HEK293 (cell line): Measurements from ENCODE around the gene CENPM.

Experiments
- CTCF ChIA-PET: fragments of 350-600 bp; formaldehyde crosslinking; extraction: SDS; loops from one replicate; lab custom pipeline; 2021; ENCODE audit warnings: antibody characterized with exemption; lab: Yijun Ruan, JAX
- POLR2A ChIA-PET: fragments of 300-600 bp; formaldehyde crosslinking; extraction: SDS; loops from one replicate; lab custom pipeline; 2020; ENCODE audit warnings: antibody characterized with exemption, inconsistent platforms; lab: Yijun Ruan, JAX
- H3K27ac ChIP-seq: fragments of 200-500 bp; sonication (Bioruptor generic); 2 replicates; pipeline ENCODE4 v1.5.1; 2014; ENCODE audit warnings: low read depth, low read length, control low read depth, inconsistent platforms; ENCODE audit errors: extremely low read depth
- H3K36me3 ChIP-seq, 2 experiments: fragments of 200-500 bp in 1 of 2; sonication (Bioruptor generic) in 1 of 2; 1 replicate in 1 of 2; 2 replicates in 1 of 2; pipeline ENCODE4 v1.5.1; 2014 to 2017; ENCODE audit warnings: inconsistent platforms in 2 of 2, low read length in 2 of 2; ENCODE audit not compliant: control insufficient read depth in 2 of 2, insufficient read depth in 1 of 2
- H3K4me1 ChIP-seq: fragments of 200-500 bp; sonication (Bioruptor generic); 2 replicates; pipeline ENCODE4 v1.5.1; 2014; ENCODE audit warnings: mild to moderate bottlenecking, low read length, inconsistent platforms; ENCODE audit not compliant: control insufficient read depth, insufficient read depth
- H3K4me3 ChIP-seq: 2 replicates; pipeline ENCODE4 v1.5.1; 2011; ENCODE audit warnings: low read depth, mild to moderate bottlenecking, control low read depth, low read length, moderate library complexity
- H3K9me3 ChIP-seq: fragments of 200-500 bp; sonication (Bioruptor generic); 2 replicates; pipeline ENCODE4 v1.5.1; 2014; ENCODE audit warnings: low read depth, low read length, inconsistent platforms; ENCODE audit not compliant: control insufficient read depth, insufficient read depth
- MEIS1 ChIP-seq: sonication (generic); formaldehyde crosslinking; IDR thresholded peaks from 2 replicates; pipeline ENCODE4 v1.8.1; 2022; ENCODE audit warnings: missing genetic modification reagents, mild to moderate bottlenecking, borderline replicate concordance
- PRDM10 ChIP-seq: fragments of 450-650 bp; formaldehyde crosslinking; IDR thresholded peaks from 2 replicates; pipeline ENCODE4 v1.5.1; 2016; ENCODE audit warnings: missing biosample characterization, missing genetic modification characterization
- REPIN1 ChIP-seq: fragments of 450-650 bp; formaldehyde crosslinking; IDR thresholded peaks from 2 replicates; pipeline ENCODE4 v1.5.1; 2017; ENCODE audit warnings: missing biosample characterization, missing genetic modification characterization, low read depth
- ZBTB17 ChIP-seq: fragments of 450-650 bp; formaldehyde crosslinking; IDR thresholded peaks from 2 replicates; pipeline ENCODE4 v1.5.1; 2016; ENCODE audit warnings: missing biosample characterization, missing genetic modification characterization
- ZBTB48 ChIP-seq: fragments of 450-650 bp; formaldehyde crosslinking; IDR thresholded peaks from 2 replicates; pipeline ENCODE4 v1.5.1; 2016; ENCODE audit warnings: missing biosample characterization, missing genetic modification characterization
- ZBTB8A ChIP-seq: fragments of 450-650 bp; formaldehyde crosslinking; IDR thresholded peaks from 2 replicates; pipeline ENCODE4 v1.5.1; 2016; ENCODE audit warnings: missing biosample characterization, missing genetic modification characterization
- ZNF10 ChIP-seq: fragments of 450-650 bp; formaldehyde crosslinking; IDR thresholded peaks from 2 replicates; pipeline ENCODE4 v1.5.1; 2017; ENCODE audit warnings: missing biosample characterization, missing genetic modification characterization
- ZNF121 ChIP-seq: fragments of 450-650 bp; formaldehyde crosslinking; IDR thresholded peaks from 2 replicates; pipeline ENCODE4 v1.5.1; 2016; ENCODE audit warnings: missing biosample characterization, missing genetic modification characterization
- ZNF138 ChIP-seq: fragments of 450-650 bp; formaldehyde crosslinking; IDR thresholded peaks from 2 replicates; pipeline ENCODE4 v1.5.1; 2016; ENCODE audit warnings: missing biosample characterization, missing genetic modification characterization, borderline replicate concordance
- ZNF16 ChIP-seq: fragments of 450-650 bp; formaldehyde crosslinking; IDR thresholded peaks from 2 replicates; pipeline ENCODE4 v1.5.1; 2016; ENCODE audit warnings: low read depth, missing biosample characterization, missing genetic modification characterization
- ZNF184 ChIP-seq: fragments of 450-650 bp; IDR thresholded peaks from 2 replicates; pipeline ENCODE4 v1.5.1; 2018; ENCODE audit warnings: missing biosample characterization, mild to moderate bottlenecking, missing genetic modification characterization
- ZNF2 ChIP-seq: fragments of 450-650 bp; formaldehyde crosslinking; IDR thresholded peaks from 2 replicates; pipeline ENCODE4 v1.5.1; 2016; ENCODE audit warnings: missing biosample characterization, missing genetic modification characterization
- ZNF202 ChIP-seq: fragments of 450-650 bp; formaldehyde crosslinking; IDR thresholded peaks from 2 replicates; pipeline ENCODE4 v1.5.1; 2016; ENCODE audit warnings: missing biosample characterization, missing genetic modification characterization, borderline replicate concordance
- ZNF335 ChIP-seq: fragments of 450-650 bp; formaldehyde crosslinking; conservative IDR thresholded peaks from 2 replicates; pipeline ENCODE4 v1.5.1; 2016; ENCODE audit warnings: missing biosample characterization, missing genetic modification characterization
- ZNF548 ChIP-seq: fragments of 450-650 bp; formaldehyde crosslinking; IDR thresholded peaks from 2 replicates; pipeline ENCODE4 v1.5.1; 2016; ENCODE audit warnings: missing biosample characterization, missing genetic modification characterization
- ZNF621 ChIP-seq: fragments of 450-650 bp; formaldehyde crosslinking; IDR thresholded peaks from 2 replicates; pipeline ENCODE4 v1.5.1; 2017; ENCODE audit warnings: missing biosample characterization, missing genetic modification characterization
- ZNF704 ChIP-seq: fragments of 450-650 bp; formaldehyde crosslinking; IDR thresholded peaks from 2 replicates; pipeline ENCODE4 v1.5.1; 2016; ENCODE audit warnings: missing biosample characterization, missing genetic modification characterization
- ZSCAN30 ChIP-seq: fragments of 450-650 bp; IDR thresholded peaks from 2 replicates; pipeline ENCODE4 v1.5.1; 2018; ENCODE audit warnings: missing biosample characterization, mild to moderate bottlenecking, missing genetic modification characterization, moderate library complexity
- TF ChIP-seq, protein P1 (sequence below): fragments of 450-650 bp; formaldehyde crosslinking; IDR thresholded peaks from 2 replicates; pipeline ENCODE4 v1.5.1; 2017; ENCODE audit warnings: missing biosample characterization, missing genetic modification characterization
- TF ChIP-seq, protein P2 (sequence below): fragments of 450-650 bp; formaldehyde crosslinking; conservative IDR thresholded peaks from 2 replicates; pipeline ENCODE4 v1.5.1; 2016; ENCODE audit warnings: low read depth, missing biosample characterization, missing genetic modification characterization
- TF ChIP-seq, protein P3 (sequence below): fragments of 450-650 bp; formaldehyde crosslinking; IDR thresholded peaks from 2 replicates; pipeline ENCODE4 v1.5.1; 2017; ENCODE audit warnings: missing biosample characterization, missing genetic modification characterization

The CENPM gene

GRCh38 chr22:41919357-41920224 lies 27.4 kb downstream of the CENPM start (continued):
- no peak for TF ChIP-seq ZNF138
- no peak for TF ChIP-seq ZNF10 (tag by site-specific recombination)

- no peak overlapping the region for H3K4me3 ChIP-seq
- no peak for TF ChIP-seq ZNF335 (tag by site-specific recombination)
- TF ChIP-seq, protein P1, sequence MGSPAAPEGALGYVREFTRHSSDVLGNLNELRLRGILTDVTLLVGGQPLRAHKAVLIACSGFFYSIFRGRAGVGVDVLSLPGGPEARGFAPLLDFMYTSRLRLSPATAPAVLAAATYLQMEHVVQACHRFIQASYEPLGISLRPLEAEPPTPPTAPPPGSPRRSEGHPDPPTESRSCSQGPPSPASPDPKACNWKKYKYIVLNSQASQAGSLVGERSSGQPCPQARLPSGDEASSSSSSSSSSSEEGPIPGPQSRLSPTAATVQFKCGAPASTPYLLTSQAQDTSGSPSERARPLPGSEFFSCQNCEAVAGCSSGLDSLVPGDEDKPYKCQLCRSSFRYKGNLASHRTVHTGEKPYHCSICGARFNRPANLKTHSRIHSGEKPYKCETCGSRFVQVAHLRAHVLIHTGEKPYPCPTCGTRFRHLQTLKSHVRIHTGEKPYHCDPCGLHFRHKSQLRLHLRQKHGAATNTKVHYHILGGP (tag by site-specific recombination) = peak; percentile 93
- TF ChIP-seq ZBTB48 = no peak
- TF ChIP-seq, protein P2, sequence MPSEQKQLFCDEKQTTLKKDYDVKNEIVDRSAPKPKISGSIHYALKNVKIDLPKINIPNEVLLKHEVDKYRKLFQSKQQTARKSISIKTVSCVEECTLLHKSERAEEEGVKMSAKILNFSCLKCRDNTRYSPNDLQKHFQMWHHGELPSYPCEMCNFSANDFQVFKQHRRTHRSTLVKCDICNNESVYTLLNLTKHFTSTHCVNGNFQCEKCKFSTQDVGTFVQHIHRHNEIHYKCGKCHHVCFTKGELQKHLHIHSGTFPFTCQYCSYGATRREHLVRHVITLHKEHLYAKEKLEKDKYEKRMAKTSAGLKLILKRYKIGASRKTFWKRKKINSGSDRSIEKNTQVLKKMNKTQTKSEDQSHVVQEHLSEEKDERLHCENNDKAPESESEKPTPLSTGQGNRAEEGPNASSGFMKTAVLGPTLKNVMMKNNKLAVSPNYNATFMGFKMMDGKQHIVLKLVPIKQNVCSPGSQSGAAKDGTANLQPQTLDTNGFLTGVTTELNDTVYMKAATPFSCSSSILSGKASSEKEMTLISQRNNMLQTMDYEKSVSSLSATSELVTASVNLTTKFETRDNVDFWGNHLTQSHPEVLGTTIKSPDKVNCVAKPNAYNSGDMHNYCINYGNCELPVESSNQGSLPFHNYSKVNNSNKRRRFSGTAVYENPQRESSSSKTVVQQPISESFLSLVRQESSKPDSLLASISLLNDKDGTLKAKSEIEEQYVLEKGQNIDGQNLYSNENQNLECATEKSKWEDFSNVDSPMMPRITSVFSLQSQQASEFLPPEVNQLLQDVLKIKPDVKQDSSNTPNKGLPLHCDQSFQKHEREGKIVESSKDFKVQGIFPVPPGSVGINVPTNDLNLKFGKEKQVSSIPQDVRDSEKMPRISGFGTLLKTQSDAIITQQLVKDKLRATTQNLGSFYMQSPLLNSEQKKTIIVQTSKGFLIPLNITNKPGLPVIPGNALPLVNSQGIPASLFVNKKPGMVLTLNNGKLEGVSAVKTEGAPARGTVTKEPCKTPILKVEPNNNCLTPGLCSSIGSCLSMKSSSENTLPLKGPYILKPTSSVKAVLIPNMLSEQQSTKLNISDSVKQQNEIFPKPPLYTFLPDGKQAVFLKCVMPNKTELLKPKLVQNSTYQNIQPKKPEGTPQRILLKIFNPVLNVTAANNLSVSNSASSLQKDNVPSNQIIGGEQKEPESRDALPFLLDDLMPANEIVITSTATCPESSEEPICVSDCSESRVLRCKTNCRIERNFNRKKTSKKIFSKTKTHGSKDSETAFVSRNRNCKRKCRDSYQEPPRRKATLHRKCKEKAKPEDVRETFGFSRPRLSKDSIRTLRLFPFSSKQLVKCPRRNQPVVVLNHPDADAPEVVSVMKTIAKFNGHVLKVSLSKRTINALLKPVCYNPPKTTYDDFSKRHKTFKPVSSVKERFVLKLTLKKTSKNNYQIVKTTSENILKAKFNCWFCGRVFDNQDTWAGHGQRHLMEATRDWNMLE = no peak
- TF ChIP-seq MEIS1 (CRISPR knock-in tag) = no peak
- TF ChIP-seq ZBTB8A = no peak
- TF ChIP-seq ZNF184 (tag by site-specific recombination) = peak; percentile 61; the same call in 1 of the 2 replicates
- TF ChIP-seq PRDM10 (tag by site-specific recombination) = 0 out of 2 replicates have a peak, but pooled peaks have one; percentile 13
- peak; percentile 57; the same call in 1 of the 2 replicates for TF ChIP-seq ZSCAN30 (tag by site-specific recombination)
- no peak for TF ChIP-seq ZNF2 (tag by site-specific recombination)
- TF ChIP-seq ZNF16 (tag by site-specific recombination) = no peak
- no peak for TF ChIP-seq ZNF548 (tag by site-specific recombination)
- no peak for TF ChIP-seq ZNF704 (tag by site-specific recombination)
- no peak for TF ChIP-seq REPIN1 (tag by site-specific recombination)
- TF ChIP-seq ZNF10 (tag by site-specific recombination) = no peak
- peak; percentile 51 for TF ChIP-seq ZBTB17 (tag by site-specific recombination)
- TF ChIP-seq ZNF202 (tag by site-specific recombination) = no peak
- peak; percentile 93 for TF ChIP-seq ZNF121
- no peak for TF ChIP-seq ZNF621 (tag by site-specific recombination)
- TF ChIP-seq, protein P3, sequence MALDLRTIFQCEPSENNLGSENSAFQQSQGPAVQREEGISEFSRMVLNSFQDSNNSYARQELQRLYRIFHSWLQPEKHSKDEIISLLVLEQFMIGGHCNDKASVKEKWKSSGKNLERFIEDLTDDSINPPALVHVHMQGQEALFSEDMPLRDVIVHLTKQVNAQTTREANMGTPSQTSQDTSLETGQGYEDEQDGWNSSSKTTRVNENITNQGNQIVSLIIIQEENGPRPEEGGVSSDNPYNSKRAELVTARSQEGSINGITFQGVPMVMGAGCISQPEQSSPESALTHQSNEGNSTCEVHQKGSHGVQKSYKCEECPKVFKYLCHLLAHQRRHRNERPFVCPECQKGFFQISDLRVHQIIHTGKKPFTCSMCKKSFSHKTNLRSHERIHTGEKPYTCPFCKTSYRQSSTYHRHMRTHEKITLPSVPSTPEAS (tag by site-specific recombination) = no peak
Observed at GRCh38 chr22:41917903-41918791, 28.8 kb downstream of the CENPM start.

More at GRCh38 chr22:41917903-41918791, 28.8 kb downstream of the CENPM start:
- peaks cover 6% of the 10 kb centered on the region for H3K4me1 ChIP-seq
- CTCF ChIA-PET = interaction anchor here (0.7 to 2.0 kb wide), 4 partner anchors 23 to 251 kb away, joined by 3 to 10 read pairs (median 4); no protein-coding TSS in a partner anchor
- no peaks in the 10 kb centered on the region for H3K9me3 ChIP-seq
- no peaks in the 10 kb centered on the region for H3K36me3 ChIP-seq
- no peak overlapping the region for H3K27ac ChIP-seq
- POLR2A ChIA-PET = interaction anchor here (0.8 to 3.7 kb wide), 2 partner anchors 10 to 28 kb away, joined by 3 to 13 read pairs; partner anchors contain the start of gene CENPM
